Stomach (tissue), 4 donors: ENCODE results near the gene NID2.

Experiments used
- POLR2AphosphoS5 ChIP-seq, 3 donors: sonication (generic); formaldehyde crosslinking; IDR thresholded peaks; one replicate each; pipeline ENCODE4 v1.6.1; 2016; ENCODE audit warnings: antibody characterized with exemption in 3 of 3
- TF ChIP-seq, protein P1 (sequence below), 7 experiments: fragments of 450-650 bp in 4 of 7; fragments of 200-600 bp in 3 of 7; sonication (generic) in 3 of 7; IDR thresholded peaks; one replicate each; pipeline ENCODE4 v1.5.1; 2016 to 2019; ENCODE audit warnings: antibody characterized with exemption in 7 of 7, control low read depth in 2 of 7, mild to moderate bottlenecking in 1 of 7

GRCh38 chr14:52072266-52072780 lies 3.5 kb upstream of the NID2 start:
- TF ChIP-seq POLR2AphosphoS5 (IDR thresholded peaks at IDR 0.05) = no peak
- TF ChIP-seq, protein P1, sequence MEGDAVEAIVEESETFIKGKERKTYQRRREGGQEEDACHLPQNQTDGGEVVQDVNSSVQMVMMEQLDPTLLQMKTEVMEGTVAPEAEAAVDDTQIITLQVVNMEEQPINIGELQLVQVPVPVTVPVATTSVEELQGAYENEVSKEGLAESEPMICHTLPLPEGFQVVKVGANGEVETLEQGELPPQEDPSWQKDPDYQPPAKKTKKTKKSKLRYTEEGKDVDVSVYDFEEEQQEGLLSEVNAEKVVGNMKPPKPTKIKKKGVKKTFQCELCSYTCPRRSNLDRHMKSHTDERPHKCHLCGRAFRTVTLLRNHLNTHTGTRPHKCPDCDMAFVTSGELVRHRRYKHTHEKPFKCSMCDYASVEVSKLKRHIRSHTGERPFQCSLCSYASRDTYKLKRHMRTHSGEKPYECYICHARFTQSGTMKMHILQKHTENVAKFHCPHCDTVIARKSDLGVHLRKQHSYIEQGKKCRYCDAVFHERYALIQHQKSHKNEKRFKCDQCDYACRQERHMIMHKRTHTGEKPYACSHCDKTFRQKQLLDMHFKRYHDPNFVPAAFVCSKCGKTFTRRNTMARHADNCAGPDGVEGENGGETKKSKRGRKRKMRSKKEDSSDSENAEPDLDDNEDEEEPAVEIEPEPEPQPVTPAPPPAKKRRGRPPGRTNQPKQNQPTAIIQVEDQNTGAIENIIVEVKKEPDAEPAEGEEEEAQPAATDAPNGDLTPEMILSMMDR (IDR thresholded peaks at IDR 0.05) = no peak
